A673 (cell line): Measurements from ENCODE around the gene CAVIN2. TPM values are rescaled to one million over a fixed set of nuclear protein-coding genes. Genes with fewer than 3 reads are reported as not detected.
A peak's percentile ranks its signal among the peaks of the same experiment; 100 is the strongest.

Experiments
- BruUV-seq: library from RNA; stranded (reverse); fragments of 400-500 nt; replicated peaks from 2 replicates; lab custom pipeline; 2021; lab: Mats Ljungman, UMichigan
- CTCF ChIA-PET: fragments of 300-600 bp; sonication (Branson Sonifier 250); formaldehyde crosslinking; loops from one replicate; lab custom pipeline; 2022; ENCODE audit warnings: antibody characterized with exemption; lab: Charles Lee
- POLR2A ChIA-PET: fragments of 300-600 bp; sonication (Branson Sonifier 250); formaldehyde crosslinking; loops from one replicate; lab custom pipeline; 2022; ENCODE audit warnings: antibody characterized with exemption; ENCODE audit not compliant: low non-redundant PET; lab: Charles Lee
- DNase-seq: peaks from one replicate; pipeline ENCODE4 v3.0.0-alpha.2; 2015; ENCODE audit warnings: low spot score
- H3K27ac ChIP-seq: fragments of 200-600 bp; sonication (generic); 2 replicates; pipeline ENCODE4 v1.5.1; 2016; ENCODE audit warnings: mixed run types, low read depth, mild to moderate bottlenecking, mixed read lengths, antibody characterized with exemption, low read length; ENCODE audit not compliant: poor library complexity, severe bottlenecking
- H3K27me3 ChIP-seq: fragments of 200-600 bp; sonication (generic); replicated peaks from 2 replicates; pipeline ENCODE4 v1.6.1; 2017; ENCODE audit warnings: mixed run types, low read depth, mild to moderate bottlenecking, mixed read lengths, antibody characterized with exemption, low read length; ENCODE audit not compliant: insufficient read depth, poor library complexity
- H3K36me3 ChIP-seq: fragments of 200-600 bp; sonication (generic); 2 replicates; pipeline ENCODE4 v1.6.1; 2016; ENCODE audit warnings: mixed run types, mild to moderate bottlenecking, mixed read lengths, antibody characterized with exemption, low read length; ENCODE audit not compliant: insufficient read depth, poor library complexity, severe bottlenecking
- H3K4me1 ChIP-seq: fragments of 200-600 bp; sonication (generic); 2 replicates; pipeline ENCODE4 v1.6.1; 2017; ENCODE audit warnings: mixed run types, mild to moderate bottlenecking, mixed read lengths, antibody characterized with exemption, low read length; ENCODE audit not compliant: insufficient read depth, poor library complexity, severe bottlenecking
- H3K4me3 ChIP-seq: fragments of 200-600 bp; sonication (generic); 2 replicates; pipeline ENCODE4 v1.5.1; 2016; ENCODE audit warnings: low read depth, mixed run types, mild to moderate bottlenecking, mixed read lengths, low read length; ENCODE audit not compliant: poor library complexity, severe bottlenecking
- H3K9me3 ChIP-seq: fragments of 200-600 bp; sonication (generic); 2 replicates; pipeline ENCODE4 v1.6.1; 2016; ENCODE audit warnings: mixed run types, low read depth, mild to moderate bottlenecking, mixed read lengths, antibody characterized with exemption, low read length; ENCODE audit not compliant: poor library complexity, severe bottlenecking
- EZH2 ChIP-seq: fragments of 200-600 bp; sonication (generic); IDR thresholded peaks from 2 replicates; pipeline ENCODE4 v1.6.1; 2017; ENCODE audit warnings: borderline replicate concordance, low read depth, mild to moderate bottlenecking, mixed read lengths, antibody characterized with exemption, low read length; ENCODE audit not compliant: poor library complexity, severe bottlenecking
- intact Hi-C: fragments of 100-400 bp; cut with micrococcal nuclease; formaldehyde crosslinking; loops from one replicate; pipeline ENCODE4 v1.10.0; 2022; ENCODE audit not compliant: unreplicated experiment
- total RNA-seq: library from RNA; stranded (reverse); gene quantifications from 2 replicates; pipeline ENCODE4 v1.2.3, GENCODE V29; 2021
- TF ChIP-seq, protein P1 (sequence below): fragments of 300-800, 200-600 bp; sonication (generic); conservative IDR thresholded peaks from 2 replicates; pipeline ENCODE4 v1.5.1; 2017; ENCODE audit warnings: low read depth, mild to moderate bottlenecking, antibody characterized with exemption, low read length, moderate library complexity, mixed read lengths

CAVIN2 gene
- total RNA-seq, 1 experiment from 2014 or later = 0.28 TPM

- no TSS peak for BruUV-seq
- DNase-seq = peak; percentile 59
- H3K27ac ChIP-seq = peak overlapping the region; percentile 51
- no peaks in the 10 kb centered on the region for H3K27me3 ChIP-seq
- no peak overlapping the region for H3K4me3 ChIP-seq
- no peaks in the 10 kb centered on the region for H3K9me3 ChIP-seq
- ChIA-PET CTCF (no interaction called here), POLR2A (no interaction called here)
- peaks cover 18% of the 10 kb centered on the region for H3K4me1 ChIP-seq
- intact Hi-C loops = loop anchor here (10.0 kb wide), 1 partner anchor 302 kb away; no protein-coding TSS in a partner anchor
- H3K36me3 ChIP-seq = no peaks in the 10 kb centered on the region
- TF ChIP-seq, protein P1, sequence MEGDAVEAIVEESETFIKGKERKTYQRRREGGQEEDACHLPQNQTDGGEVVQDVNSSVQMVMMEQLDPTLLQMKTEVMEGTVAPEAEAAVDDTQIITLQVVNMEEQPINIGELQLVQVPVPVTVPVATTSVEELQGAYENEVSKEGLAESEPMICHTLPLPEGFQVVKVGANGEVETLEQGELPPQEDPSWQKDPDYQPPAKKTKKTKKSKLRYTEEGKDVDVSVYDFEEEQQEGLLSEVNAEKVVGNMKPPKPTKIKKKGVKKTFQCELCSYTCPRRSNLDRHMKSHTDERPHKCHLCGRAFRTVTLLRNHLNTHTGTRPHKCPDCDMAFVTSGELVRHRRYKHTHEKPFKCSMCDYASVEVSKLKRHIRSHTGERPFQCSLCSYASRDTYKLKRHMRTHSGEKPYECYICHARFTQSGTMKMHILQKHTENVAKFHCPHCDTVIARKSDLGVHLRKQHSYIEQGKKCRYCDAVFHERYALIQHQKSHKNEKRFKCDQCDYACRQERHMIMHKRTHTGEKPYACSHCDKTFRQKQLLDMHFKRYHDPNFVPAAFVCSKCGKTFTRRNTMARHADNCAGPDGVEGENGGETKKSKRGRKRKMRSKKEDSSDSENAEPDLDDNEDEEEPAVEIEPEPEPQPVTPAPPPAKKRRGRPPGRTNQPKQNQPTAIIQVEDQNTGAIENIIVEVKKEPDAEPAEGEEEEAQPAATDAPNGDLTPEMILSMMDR = no peak
- no peak for TF ChIP-seq EZH2
Observed at GRCh38 chr2:191866675-191867506, 20.0 kb upstream of the CAVIN2 start.

- no peaks in the 10 kb centered on the region for H3K9me3 ChIP-seq
- no TSS peak for BruUV-seq
- ChIA-PET POLR2A (no interaction called here), CTCF (no interaction called here)
- peaks cover 18% of the 10 kb centered on the region for H3K4me1 ChIP-seq
- H3K27ac ChIP-seq = no peak overlapping the region
- DNase-seq = no peak
- TF ChIP-seq, protein P1 = 0 out of 2 replicates have a peak, but pooled peaks have one; percentile 20
- no peak for TF ChIP-seq EZH2
- H3K36me3 ChIP-seq = no peaks in the 10 kb centered on the region
- H3K27me3 ChIP-seq = no peaks in the 10 kb centered on the region
- intact Hi-C loops = loop anchor here (10.0 kb wide), 1 partner anchor 301 kb away; no protein-coding TSS in a partner anchor
- H3K4me3 ChIP-seq = no peak overlapping the region
Observed at GRCh38 chr2:191866195-191866594, 19.3 kb upstream of the CAVIN2 start.

GRCh38 chr2:191864628-191865374 is 17.9 kb upstream of the CAVIN2 start:
- TF ChIP-seq, protein P1 = no peak
- TF ChIP-seq EZH2 = no peak
- Histone ChIP-seq H3K9me3 (no peaks in the 10 kb centered on the region), H3K4me3 (no peak overlapping the region), H3K4me1 (peaks cover 18% of the 10 kb centered on the region), H3K27me3 (no peaks in the 10 kb centered on the region), H3K36me3 (no peaks in the 10 kb centered on the region), H3K27ac (no peak overlapping the region)
- BruUV-seq = no TSS peak
- intact Hi-C loops = loop anchor here (10.0 kb wide), 1 partner anchor 300 kb away; no protein-coding TSS in a partner anchor
- peak; percentile 77 for DNase-seq
- CTCF ChIA-PET = interaction anchor here (1.0 kb wide), 1 partner anchor 52 kb away, joined by 3 read pairs; no protein-coding TSS in a partner anchor
- POLR2A ChIA-PET = no interaction called here
